ENCODE measurements around the gene UQCRC1. TPM values are rescaled to one million over a fixed set of nuclear protein-coding genes. Genes with fewer than 3 reads are reported as not detected.

UQCRC1 gene
- total and polyA plus RNA-seq, 2 experiments from 2014 or later, result 620 to 870 TPM

DNA sequence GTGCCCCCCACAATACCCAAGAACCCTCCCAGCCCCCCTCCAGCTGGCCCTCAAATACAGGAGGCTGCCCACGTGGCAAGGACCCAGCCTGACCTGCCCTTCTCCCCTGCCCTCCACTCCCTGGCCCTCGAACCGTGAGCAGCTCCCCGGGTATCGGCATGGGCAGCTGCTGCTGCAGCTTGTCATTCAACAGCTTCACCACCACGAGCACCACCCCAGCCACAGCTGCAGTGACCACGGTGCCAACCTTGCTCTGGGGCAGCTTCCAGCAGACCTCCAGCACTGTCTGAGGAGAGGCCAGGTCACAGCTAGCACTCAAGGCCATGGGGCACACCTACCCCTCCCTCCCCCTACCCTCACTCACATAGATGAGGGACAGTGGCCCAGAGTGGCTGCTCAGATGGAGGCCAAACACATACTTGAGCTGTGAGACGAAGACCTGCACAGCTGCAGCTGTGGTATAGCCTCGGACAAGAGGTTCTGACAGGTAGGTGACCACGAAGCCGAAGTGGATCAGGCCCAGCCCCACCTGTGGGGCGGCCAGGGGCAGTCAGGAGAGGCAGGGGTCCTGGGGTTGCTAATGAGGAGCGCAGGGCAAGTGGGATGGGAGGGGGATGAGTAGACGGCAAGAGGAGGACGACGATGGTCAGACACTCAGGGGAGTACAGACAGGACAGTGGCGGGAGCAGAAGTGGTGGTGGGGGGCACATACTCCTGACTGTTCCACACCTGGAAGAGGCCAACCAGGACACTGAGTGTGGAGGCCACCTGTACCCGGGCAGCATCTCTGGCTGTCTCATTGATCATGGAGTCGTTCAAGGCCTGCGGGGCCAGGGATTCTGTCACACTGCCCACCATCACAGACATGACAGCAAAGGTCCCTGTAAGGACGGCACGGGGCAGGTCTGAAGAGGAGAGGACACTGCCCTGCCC is 22.3 kb upstream of the UQCRC1 start:
- Histone ChIP-seq H3K27me3 (no peaks in the 10 kb centered on the region), H3K4me3 (no peak overlapping the region), H3K4me1 (ENCODE audit: low read depth) (peaks cover 12% of the 10 kb centered on the region), H3K9me3 (ENCODE audit: low read depth) (no peaks in the 10 kb centered on the region), H3K27ac (no peak overlapping the region), H3K36me3 (peaks cover 12% of the 10 kb centered on the region)
- TF ChIP-seq, protein P1, sequence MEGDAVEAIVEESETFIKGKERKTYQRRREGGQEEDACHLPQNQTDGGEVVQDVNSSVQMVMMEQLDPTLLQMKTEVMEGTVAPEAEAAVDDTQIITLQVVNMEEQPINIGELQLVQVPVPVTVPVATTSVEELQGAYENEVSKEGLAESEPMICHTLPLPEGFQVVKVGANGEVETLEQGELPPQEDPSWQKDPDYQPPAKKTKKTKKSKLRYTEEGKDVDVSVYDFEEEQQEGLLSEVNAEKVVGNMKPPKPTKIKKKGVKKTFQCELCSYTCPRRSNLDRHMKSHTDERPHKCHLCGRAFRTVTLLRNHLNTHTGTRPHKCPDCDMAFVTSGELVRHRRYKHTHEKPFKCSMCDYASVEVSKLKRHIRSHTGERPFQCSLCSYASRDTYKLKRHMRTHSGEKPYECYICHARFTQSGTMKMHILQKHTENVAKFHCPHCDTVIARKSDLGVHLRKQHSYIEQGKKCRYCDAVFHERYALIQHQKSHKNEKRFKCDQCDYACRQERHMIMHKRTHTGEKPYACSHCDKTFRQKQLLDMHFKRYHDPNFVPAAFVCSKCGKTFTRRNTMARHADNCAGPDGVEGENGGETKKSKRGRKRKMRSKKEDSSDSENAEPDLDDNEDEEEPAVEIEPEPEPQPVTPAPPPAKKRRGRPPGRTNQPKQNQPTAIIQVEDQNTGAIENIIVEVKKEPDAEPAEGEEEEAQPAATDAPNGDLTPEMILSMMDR (IDR thresholded peaks at IDR 0.05; ENCODE audit: low read depth, low read length), result no peak
- DNase-seq (ENCODE audit: low read depth in 1 of 2, low spot score in 1 of 2), result no peak

- H3K36me3 ChIP-seq, result peaks cover 12% of the 10 kb centered on the region
- no peak for DNase-seq (ENCODE audit: low read depth in 1 of 2, low spot score in 1 of 2)
These were observed 21.4 kb upstream of the UQCRC1 start for GRCh38 chr3:48630833-48631232.

DNA sequence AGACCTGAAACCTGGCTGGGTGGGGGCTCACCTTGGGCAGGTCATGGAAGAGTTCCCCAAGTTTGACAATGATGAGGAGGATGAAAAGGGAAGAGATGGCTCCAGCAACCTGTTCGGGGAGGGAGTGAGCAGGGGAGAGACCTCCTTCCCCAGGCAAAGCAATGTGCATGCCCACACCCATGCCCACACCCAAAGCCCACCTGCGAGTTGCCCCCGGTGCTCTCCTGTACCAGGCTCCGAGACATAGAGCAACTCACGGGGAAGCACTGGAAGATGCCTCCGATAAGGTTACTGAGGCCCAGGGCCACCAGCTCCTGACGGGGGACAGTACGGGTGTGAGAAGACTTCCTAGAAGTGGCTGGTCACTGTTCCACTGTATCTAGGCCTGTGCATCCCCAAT is 21.0 kb upstream of the UQCRC1 start:
- Histone ChIP-seq H3K4me1 (ENCODE audit: low read depth) (peaks cover 7% of the 10 kb centered on the region), H3K36me3 (peaks cover 12% of the 10 kb centered on the region), H3K4me3 (no peak overlapping the region), H3K27me3 (no peaks in the 10 kb centered on the region), H3K27ac (no peak overlapping the region), H3K9me3 (ENCODE audit: low read depth) (no peaks in the 10 kb centered on the region)
- TF ChIP-seq, protein P1 (IDR thresholded peaks at IDR 0.05; ENCODE audit: low read depth, low read length), result no peak
- DNase-seq (ENCODE audit: low read depth in 1 of 2, low spot score in 1 of 2), result no peak

More at GRCh38 chr3:48630833-48631232, 21.4 kb upstream of the UQCRC1 start:
- no peaks in the 10 kb centered on the region for H3K9me3 ChIP-seq (ENCODE audit: low read depth)
- H3K27ac ChIP-seq, result no peak overlapping the region
- H3K4me3 ChIP-seq, result no peak overlapping the region
- TF ChIP-seq, protein P1 (IDR thresholded peaks at IDR 0.05; ENCODE audit: low read depth, low read length), result no peak
- no peaks in the 10 kb centered on the region for H3K27me3 ChIP-seq
- H3K4me1 ChIP-seq (ENCODE audit: low read depth), result peaks cover 7% of the 10 kb centered on the region

GRCh38 chr3:48629894-48630293 is 20.4 kb upstream of the UQCRC1 start:
- Histone ChIP-seq H3K27ac (no peak overlapping the region), H3K9me3 (ENCODE audit: low read depth) (no peaks in the 10 kb centered on the region), H3K36me3 (peaks cover 12% of the 10 kb centered on the region), H3K4me3 (no peak overlapping the region), H3K4me1 (ENCODE audit: low read depth) (peaks cover 7% of the 10 kb centered on the region), H3K27me3 (no peaks in the 10 kb centered on the region)
- no peak for DNase-seq (ENCODE audit: low read depth in 1 of 2, low spot score in 1 of 2)
- TF ChIP-seq, protein P1 (IDR thresholded peaks at IDR 0.05; ENCODE audit: low read depth, low read length), result no peak

DNA sequence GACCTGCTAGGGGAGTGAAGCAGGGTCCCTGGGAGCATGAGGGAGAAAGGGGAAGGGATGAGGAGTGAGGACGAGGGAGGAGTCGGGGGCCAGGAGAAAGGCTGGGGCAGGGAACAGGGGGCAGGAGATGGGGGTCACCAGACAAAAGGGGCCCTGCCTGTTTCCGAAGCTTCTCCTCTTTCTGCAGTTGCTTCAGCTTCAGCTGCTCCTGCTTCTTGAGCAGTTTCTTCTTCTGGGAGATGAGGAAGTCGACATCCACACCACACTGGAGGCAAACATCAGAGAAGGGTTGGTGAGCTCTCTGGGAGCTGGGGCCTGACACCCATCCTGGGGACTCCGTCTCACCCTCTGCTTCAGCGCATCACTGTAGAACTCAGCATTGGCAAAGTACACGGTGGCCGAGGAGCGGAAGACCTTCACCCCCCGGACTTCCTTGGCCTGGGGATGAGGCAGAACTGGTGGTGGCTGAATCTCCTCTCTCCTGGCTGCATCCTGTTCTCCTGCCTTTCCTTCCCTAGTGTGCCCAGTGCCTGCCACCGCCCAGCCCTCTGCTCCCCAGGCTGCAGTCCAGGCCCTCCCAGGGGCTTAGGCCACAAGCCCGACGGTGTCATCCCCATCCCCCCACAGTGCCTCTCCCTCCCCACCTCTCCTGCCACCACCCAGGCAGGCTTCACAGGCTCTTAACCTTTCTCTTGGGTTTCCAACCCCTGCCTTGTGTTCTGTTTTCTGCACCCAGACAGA is 19.0 kb upstream of the UQCRC1 start:
- DNase-seq (ENCODE audit: low read depth in 1 of 2, low spot score in 1 of 2), result no peak
- TF ChIP-seq, protein P1 (IDR thresholded peaks at IDR 0.05; ENCODE audit: low read depth, low read length), result no peak
- Histone ChIP-seq H3K27me3 (no peaks in the 10 kb centered on the region), H3K4me1 (ENCODE audit: low read depth) (no peaks in the 10 kb centered on the region), H3K9me3 (ENCODE audit: low read depth) (no peaks in the 10 kb centered on the region), H3K36me3 (peaks cover 12% of the 10 kb centered on the region), H3K4me3 (no peak overlapping the region), H3K27ac (no peak overlapping the region)
